Neural cell (in vitro differentiated cells): ENCODE results near the gene EPHB4. TPM values are rescaled to one million over a fixed set of nuclear protein-coding genes. Genes with fewer than 3 reads are reported as not detected.
"Not testable (repeated sequence)": the region's sequence is repeated elsewhere in the genome, so short reads cannot be mapped to it uniquely, and the experiment has no call there.

Experiments used
- H2AFZ ChIP-seq: fragments of 200-600, 300-800 bp; sonication (generic), shearing (Covaris generic); 2 replicates; pipeline ENCODE4 v1.6.0; 2014; ENCODE audit warnings: low read depth, mild to moderate bottlenecking, antibody characterized with exemption, low read length, moderate library complexity
- H3F3A ChIP-seq: fragments of 200-600 bp; shearing (Covaris generic); 2 replicates; pipeline ENCODE4 v1.6.1; 2016; ENCODE audit warnings: mild to moderate bottlenecking, moderate library complexity, mixed read lengths, antibody characterized with exemption, low read length; ENCODE audit not compliant: insufficient read depth, poor library complexity, severe bottlenecking
- H3K27ac ChIP-seq: fragments of 200-600, 300-800 bp; sonication (generic), shearing (Covaris generic); 2 replicates; pipeline ENCODE4 v1.5.1; 2014; ENCODE audit warnings: mild to moderate bottlenecking, low read length, moderate library complexity
- H3K27me3 ChIP-seq: fragments of 300-800, 200-600 bp; sonication (generic), shearing (Covaris generic); 2 replicates; pipeline ENCODE4 v1.6.0; 2014; ENCODE audit warnings: mild to moderate bottlenecking, low read depth, low read length, moderate library complexity; ENCODE audit not compliant: insufficient read depth
- H3K36me3 ChIP-seq: fragments of 300-800, 200-600 bp; sonication (generic), shearing (Covaris generic); 2 replicates; pipeline ENCODE4 v1.5.1; 2014; ENCODE audit warnings: mild to moderate bottlenecking, antibody characterized with exemption, low read length, moderate library complexity; ENCODE audit not compliant: insufficient read depth
- H3K4me2 ChIP-seq: fragments of 300-800, 200-600 bp; sonication (generic), shearing (Covaris generic); 2 replicates; pipeline ENCODE4 v1.6.0; 2014; ENCODE audit warnings: mild to moderate bottlenecking, low read length
- H3K4me3 ChIP-seq: fragments of 300-800, 200-600 bp; sonication (generic), shearing (Covaris generic); 2 replicates; pipeline ENCODE4 v1.5.1; 2014; ENCODE audit warnings: mild to moderate bottlenecking, low read length, moderate library complexity
- H3K79me2 ChIP-seq: fragments of 200-600 bp; shearing (Covaris generic); replicated peaks from 2 replicates; pipeline ENCODE4 v1.6.0; 2014; ENCODE audit warnings: mild to moderate bottlenecking, low read length, moderate library complexity; ENCODE audit not compliant: insufficient read depth
- H3K9ac ChIP-seq: fragments of 300-800, 200-600 bp; sonication (generic), shearing (Covaris generic); 2 replicates; pipeline ENCODE4 v1.6.1; 2016; ENCODE audit warnings: mild to moderate bottlenecking, low read length, mixed read lengths
- H3K9me2 ChIP-seq: fragments of 200-600 bp; shearing (Covaris generic); 2 replicates; pipeline ENCODE4 v1.6.1; 2016; ENCODE audit warnings: mild to moderate bottlenecking, low read length, mixed read lengths; ENCODE audit not compliant: insufficient read depth
- H3K9me3 ChIP-seq: fragments of 200-600, 300-800 bp; sonication (generic), shearing (Covaris generic); 2 replicates; pipeline ENCODE4 v1.6.1; 2016; ENCODE audit warnings: mild to moderate bottlenecking, mixed run types, low read length, moderate library complexity, mixed read lengths
- H4K20me1 ChIP-seq: fragments of 200-600 bp; shearing (Covaris generic); 2 replicates; pipeline ENCODE4 v1.6.1; 2016; ENCODE audit warnings: mild to moderate bottlenecking, mixed run types; ENCODE audit not compliant: insufficient read depth
- CTCF ChIP-seq: fragments of 450-650 bp; IDR thresholded peaks from 2 replicates; pipeline ENCODE4 v1.5.1; 2014; ENCODE audit warnings: antibody characterized with exemption, mild to moderate bottlenecking, moderate library complexity; ENCODE audit not compliant: poor library complexity, severe bottlenecking
- EP300 ChIP-seq: fragments of 450-650 bp; conservative IDR thresholded peaks from 2 replicates; pipeline ENCODE4 v1.6.1; 2014; ENCODE audit warnings: antibody characterized with exemption, mild to moderate bottlenecking, moderate library complexity; ENCODE audit not compliant: poor library complexity, severe bottlenecking
- EZH2 ChIP-seq: fragments of 200-600, 300-800 bp; shearing (Covaris generic), sonication (generic); IDR thresholded peaks from 2 replicates; pipeline ENCODE4 v1.6.1; 2014; ENCODE audit warnings: antibody characterized with exemption, low read length, borderline replicate concordance, mild to moderate bottlenecking; ENCODE audit not compliant: insufficient read depth, poor library complexity, severe bottlenecking
- MXI1 ChIP-seq: fragments of 450-650 bp; conservative IDR thresholded peaks from 2 replicates; pipeline ENCODE4 v1.6.1; 2014; ENCODE audit warnings: antibody characterized with exemption, mild to moderate bottlenecking; ENCODE audit not compliant: poor library complexity, severe bottlenecking
- POLR2AphosphoS5 ChIP-seq: IDR thresholded peaks from 2 replicates; pipeline ENCODE4 v1.6.1; 2012
- RAD21 ChIP-seq: fragments of 450-650 bp; conservative IDR thresholded peaks from 2 replicates; pipeline ENCODE4 v1.6.1; 2014; ENCODE audit warnings: antibody characterized with exemption, mild to moderate bottlenecking, moderate library complexity
- REST ChIP-seq: IDR thresholded peaks from 2 replicates; pipeline ENCODE4 v1.6.1; 2012; ENCODE audit warnings: borderline replicate concordance
- SMC3 ChIP-seq: fragments of 450-650 bp; conservative IDR thresholded peaks from 2 replicates; pipeline ENCODE4 v1.6.1; 2014; ENCODE audit warnings: antibody characterized with exemption, mild to moderate bottlenecking, moderate library complexity; ENCODE audit not compliant: poor library complexity
- TAF1 ChIP-seq: IDR thresholded peaks from 2 replicates; pipeline ENCODE4 v1.6.1; 2012; ENCODE audit warnings: low read depth
- polyA plus RNA-seq: library from polyadenylated mRNA; depleted of rRNA; stranded (reverse); fragments of >200 nt; gene quantifications from 2 replicates; pipeline ENCODE4 v1.2.3, GENCODE V29; 2014

The EPHB4 gene
- polyA plus RNA-seq, 1 donor from 2014 or later = 0.92 TPM

GRCh38 chr7:100817097-100817496 is 10.2 kb downstream of the EPHB4 start:
- H3K36me3 ChIP-seq = no peaks in the 10 kb centered on the region
- no peaks in the 10 kb centered on the region for H3K27me3 ChIP-seq
- H3K79me2 ChIP-seq = no peaks in the 10 kb centered on the region
- no peak overlapping the region for H3K27ac ChIP-seq
- TF ChIP-seq POLR2AphosphoS5 (no peak), SMC3 (no peak), RAD21 (no peak), MXI1 (no peak), TAF1 (no peak), CTCF (no peak), EP300 (no peak), EZH2 (no peak), REST (no peak)
- H2AFZ ChIP-seq = no peak overlapping the region
- H3F3A ChIP-seq = no peaks in the 10 kb centered on the region
- no peaks in the 10 kb centered on the region for H3K9me2 ChIP-seq
- no peaks in the 10 kb centered on the region for H3K9me3 ChIP-seq
- H3K9ac ChIP-seq = no peak overlapping the region
- no peak overlapping the region for H3K4me2 ChIP-seq
- H3K4me3 ChIP-seq = no peak overlapping the region
- no peaks in the 10 kb centered on the region for H4K20me1 ChIP-seq

GRCh38 chr7:100816515-100816914 is 10.8 kb downstream of the EPHB4 start:
- H3K9ac ChIP-seq, H4K20me1 ChIP-seq, H3K9me2 ChIP-seq, H3K9me3 ChIP-seq, H3K27me3 ChIP-seq, H3K4me2 ChIP-seq, H3K4me3 ChIP-seq, H3F3A ChIP-seq, H3K27ac ChIP-seq, H2AFZ ChIP-seq, H3K36me3 ChIP-seq, H3K79me2 ChIP-seq: not testable (repeated sequence)

- H3K9me3 ChIP-seq = no peaks in the 10 kb centered on the region
- H3K27ac ChIP-seq = no peak overlapping the region
- no peaks in the 10 kb centered on the region for H3K36me3 ChIP-seq
- H2AFZ ChIP-seq = no peak overlapping the region
- no peak overlapping the region for H3K4me3 ChIP-seq
- H3K79me2 ChIP-seq = no peaks in the 10 kb centered on the region
- H3K9me2 ChIP-seq = no peaks in the 10 kb centered on the region
- no peaks in the 10 kb centered on the region for H3K27me3 ChIP-seq
- no peak overlapping the region for H3K9ac ChIP-seq
- no peak overlapping the region for H3K4me2 ChIP-seq
- no peaks in the 10 kb centered on the region for H3F3A ChIP-seq
- no peaks in the 10 kb centered on the region for H4K20me1 ChIP-seq
- TF ChIP-seq REST (no peak), RAD21 (no peak), TAF1 (no peak), CTCF (no peak), POLR2AphosphoS5 (no peak), EZH2 (no peak), SMC3 (no peak), EP300 (no peak)
Measured at GRCh38 chr7:100812729-100813128, 14.6 kb downstream of the EPHB4 start.
